ENCODE measurements around the gene RSPRY1.

RSPRY1 gene

GRCh38 chr16:57185945-57186871 is at the start of gene RSPRY1, which contains the start of gene PSME3IP1:
RSPRY1 (plus strand) TSS chr16:57186329; CDS start chr16:57204659, 18,330 bp downstream.
PSME3IP1 (minus strand) TSS chr16:57186039; CDS start chr16:57173854, 12,185 bp downstream.
- peak; percentile 97 to 99 (median 97) for DNase-seq (ENCODE audit: low read depth in 3 of 3)

DNA sequence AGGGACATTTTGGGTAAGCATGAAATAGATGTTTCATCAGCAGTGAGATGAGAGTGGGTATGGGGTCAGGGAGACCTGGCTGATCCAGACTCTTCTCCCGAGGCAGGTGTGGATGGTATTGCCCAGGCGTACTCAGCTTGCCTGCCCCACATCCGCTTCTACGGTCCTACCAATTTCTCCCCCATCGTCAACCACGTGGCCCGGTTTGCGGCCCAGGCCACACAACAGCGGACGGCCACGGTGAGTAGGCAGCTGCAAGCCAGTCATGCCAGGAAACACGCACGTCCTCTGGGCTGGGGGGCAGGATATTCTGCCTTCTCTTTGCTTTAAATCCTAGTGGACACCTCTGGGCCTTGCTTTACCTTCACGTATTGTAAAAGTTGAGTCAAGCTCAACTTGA is 49.1 kb upstream of the RSPRY1 start:
- no peak for DNase-seq (ENCODE audit: low read depth in 3 of 3)

DNA sequence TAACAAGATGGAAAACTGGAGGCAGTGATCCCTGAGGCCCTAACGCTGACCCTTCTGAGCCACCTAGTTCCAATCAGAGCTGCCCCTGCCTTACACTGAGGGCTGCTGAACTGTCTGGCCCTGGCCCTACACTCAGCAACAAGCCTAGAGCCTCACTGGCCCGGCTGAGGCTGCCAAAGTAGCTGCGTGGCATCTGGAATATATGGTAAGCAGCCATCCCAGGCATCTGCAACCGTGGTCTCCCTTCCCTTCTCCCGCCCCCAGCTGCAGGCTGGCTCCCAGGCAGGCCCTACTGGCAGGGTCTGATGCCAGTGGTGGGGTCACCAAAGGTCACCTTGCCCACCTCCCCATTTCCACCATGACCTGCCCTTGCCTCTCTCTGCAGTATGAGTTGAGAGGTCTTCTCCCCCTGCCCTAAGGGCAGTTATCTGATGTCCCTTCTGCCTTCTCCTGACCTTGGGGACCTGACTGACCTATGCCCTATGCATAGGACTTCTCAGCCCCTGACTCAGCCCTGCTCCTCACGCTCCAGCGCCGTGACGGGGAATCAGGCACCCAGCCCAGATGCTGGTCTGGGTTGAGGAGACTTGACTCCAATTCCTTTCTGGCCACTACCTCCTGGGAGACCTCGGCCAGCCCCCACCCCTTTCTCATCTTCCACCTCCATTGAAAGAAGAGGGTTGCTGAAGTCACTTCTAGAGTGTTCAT is 48.4 kb upstream of the RSPRY1 start:
- no peak for DNase-seq (ENCODE audit: low read depth in 3 of 3)

GRCh38 chr16:57138281-57138935 is 47.7 kb upstream of the RSPRY1 start:
- DNase-seq (ENCODE audit: low read depth in 3 of 3) = no peak

DNA sequence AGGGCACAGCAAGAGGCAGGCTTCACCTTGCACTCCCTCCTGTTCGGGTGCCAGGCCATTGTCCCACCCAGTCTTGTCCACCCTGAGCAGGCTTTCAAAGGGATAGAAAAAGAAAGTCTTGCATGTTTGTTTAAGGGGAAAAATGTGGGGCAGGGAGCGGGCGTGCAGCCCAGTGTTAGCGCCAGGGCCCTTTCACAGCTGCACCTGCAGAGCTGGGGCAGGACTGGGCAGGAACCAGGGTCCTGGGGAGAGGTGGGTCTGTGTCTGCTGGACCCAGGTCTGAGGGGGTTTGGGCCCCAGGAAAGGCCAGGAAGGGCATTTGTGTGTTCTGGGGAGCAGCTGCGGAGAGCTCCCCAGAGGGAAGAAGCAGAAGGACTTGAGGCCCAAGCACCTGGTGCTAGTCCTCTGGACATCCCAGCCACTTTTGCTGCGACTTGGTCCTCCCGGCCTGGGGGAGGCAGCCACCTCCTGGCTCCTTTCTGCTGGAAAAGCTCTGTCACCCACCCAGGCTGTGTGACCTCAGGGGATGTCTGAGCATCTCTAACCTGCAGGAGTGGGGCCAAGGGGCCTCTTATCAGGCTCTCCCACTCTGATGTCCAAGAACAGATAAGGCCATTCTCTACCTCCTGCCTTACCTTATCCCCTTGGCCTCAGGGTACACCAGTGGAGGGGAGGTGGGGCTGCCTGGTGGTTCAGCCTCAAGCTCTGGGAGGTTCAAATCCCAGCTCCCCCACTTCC is 45.0 kb upstream of the RSPRY1 start:
- no peak for DNase-seq (ENCODE audit: low read depth in 3 of 3)

GRCh38 chr16:57141822-57142631 is 44.1 kb upstream of the RSPRY1 start:
- DNase-seq (ENCODE audit: low read depth in 3 of 3) = no peak

DNA sequence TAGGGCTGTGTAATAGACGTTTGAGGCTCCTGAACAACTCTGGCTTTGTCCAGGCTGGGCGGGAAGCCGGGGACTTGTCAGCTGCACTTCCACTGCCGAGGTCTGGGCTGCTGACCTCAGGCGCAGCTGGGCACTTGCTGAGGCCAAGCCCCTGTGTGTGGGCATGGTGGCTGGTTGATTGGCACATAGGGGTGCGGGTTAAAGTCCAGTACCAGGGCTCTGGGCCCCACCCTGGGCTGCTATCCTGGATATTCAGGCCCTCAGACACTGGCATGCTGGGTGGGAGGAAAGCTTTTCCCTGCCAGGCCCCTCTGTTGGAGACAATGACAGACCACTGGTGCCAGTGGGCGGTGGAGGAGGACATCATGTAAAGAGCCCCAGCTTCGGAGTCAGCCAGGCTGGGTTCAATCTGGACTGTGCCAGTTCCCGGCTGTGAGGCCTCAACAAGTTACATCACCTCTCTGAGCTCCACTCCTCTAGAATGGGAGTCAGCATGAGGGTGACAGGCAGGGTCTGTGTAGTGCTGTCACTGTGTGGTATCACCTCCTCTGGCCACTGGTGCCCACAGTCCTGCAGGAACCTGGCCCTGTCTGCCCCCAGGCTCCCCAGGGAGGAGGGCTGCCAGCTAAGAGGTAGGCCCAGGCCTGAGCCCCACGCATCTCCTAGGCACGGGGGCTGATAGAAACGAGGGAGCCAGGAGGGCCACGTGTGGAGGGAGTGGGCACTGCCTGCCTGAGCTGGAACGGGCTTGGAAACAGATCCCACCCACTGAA is 42.8 kb upstream of the RSPRY1 start:
- no peak for DNase-seq (ENCODE audit: low read depth in 3 of 3)

DNA sequence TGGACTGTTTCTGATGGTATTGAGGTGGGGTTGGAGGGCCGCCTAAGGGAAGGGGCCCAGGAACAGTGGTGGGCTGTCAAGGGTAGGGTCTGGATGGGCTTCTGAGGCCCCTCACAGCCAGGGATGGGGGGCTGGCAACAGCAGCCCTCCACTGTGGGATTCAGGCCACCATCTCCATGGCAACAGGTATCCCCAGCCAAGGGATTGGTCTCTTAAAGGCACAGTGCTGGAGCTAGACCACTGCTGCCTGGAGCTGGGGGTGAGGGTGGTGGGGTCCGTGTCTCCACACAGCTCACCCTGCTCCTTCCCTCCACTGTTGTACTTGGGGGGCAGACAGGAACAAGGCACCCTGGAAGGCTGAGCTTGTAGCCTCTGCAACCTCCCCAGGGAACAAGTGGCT is 42.1 kb upstream of the RSPRY1 start:
- DNase-seq (ENCODE audit: low read depth in 3 of 3) = no peak

GRCh38 chr16:57145046-57146021 is 40.8 kb upstream of the RSPRY1 start:
- no peak for DNase-seq (ENCODE audit: low read depth in 3 of 3)

- no peak for DNase-seq (ENCODE audit: low read depth in 3 of 3)
These were observed 40.0 kb upstream of the RSPRY1 start for GRCh38 chr16:57146040-57146647.

DNA sequence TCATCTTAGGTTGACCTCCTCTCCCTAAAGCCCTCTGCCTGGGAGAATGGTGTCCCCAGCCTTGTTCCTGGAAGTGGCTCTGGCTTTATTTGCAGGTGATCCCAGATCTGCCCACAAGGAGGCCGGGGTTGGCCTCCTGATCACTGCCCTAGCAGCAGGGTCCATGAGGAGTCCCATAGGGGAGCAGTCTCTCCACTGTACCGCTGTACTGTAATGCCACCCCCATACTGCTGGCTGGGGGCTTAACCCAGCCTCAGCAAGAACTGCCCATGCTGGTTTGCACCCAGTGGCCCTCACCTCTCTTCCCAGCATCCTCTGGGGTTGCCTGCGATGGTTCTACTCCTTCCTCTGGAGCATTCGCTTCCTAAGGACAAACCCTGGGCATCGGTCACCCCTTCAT is 39.4 kb upstream of the RSPRY1 start:
- DNase-seq (ENCODE audit: low read depth in 3 of 3) = no peak

GRCh38 chr16:57147381-57148221 is 38.5 kb upstream of the RSPRY1 start:
- DNase-seq (ENCODE audit: low read depth in 3 of 3) = no peak

DNA sequence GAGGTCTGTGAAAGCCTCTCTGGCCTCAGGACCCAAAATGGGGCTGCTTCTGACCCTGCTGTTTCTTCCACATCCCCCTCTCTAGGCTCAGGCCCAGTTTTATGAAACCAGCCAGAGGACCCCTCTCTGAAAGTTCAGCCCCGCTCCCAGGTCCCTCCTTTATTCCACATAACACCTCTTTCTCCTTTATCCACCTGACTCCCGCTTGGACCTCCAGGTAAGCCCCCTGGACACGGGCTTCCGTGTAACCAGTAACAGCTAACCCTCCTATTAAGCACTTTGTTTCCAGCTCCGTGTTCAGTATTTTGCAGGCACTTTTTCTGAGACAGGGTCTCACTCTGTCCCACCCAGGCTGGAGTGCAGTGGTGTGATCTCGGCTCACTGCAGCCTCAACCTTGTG is 37.6 kb upstream of the RSPRY1 start:
- DNase-seq (ENCODE audit: low read depth in 3 of 3) = no peak

- no peak for DNase-seq (ENCODE audit: low read depth in 3 of 3)
These were observed 36.7 kb upstream of the RSPRY1 start for GRCh38 chr16:57149391-57149790.

- no peak for DNase-seq (ENCODE audit: low read depth in 3 of 3)
These were observed 35.3 kb upstream of the RSPRY1 start for GRCh38 chr16:57150682-57151330.

DNA sequence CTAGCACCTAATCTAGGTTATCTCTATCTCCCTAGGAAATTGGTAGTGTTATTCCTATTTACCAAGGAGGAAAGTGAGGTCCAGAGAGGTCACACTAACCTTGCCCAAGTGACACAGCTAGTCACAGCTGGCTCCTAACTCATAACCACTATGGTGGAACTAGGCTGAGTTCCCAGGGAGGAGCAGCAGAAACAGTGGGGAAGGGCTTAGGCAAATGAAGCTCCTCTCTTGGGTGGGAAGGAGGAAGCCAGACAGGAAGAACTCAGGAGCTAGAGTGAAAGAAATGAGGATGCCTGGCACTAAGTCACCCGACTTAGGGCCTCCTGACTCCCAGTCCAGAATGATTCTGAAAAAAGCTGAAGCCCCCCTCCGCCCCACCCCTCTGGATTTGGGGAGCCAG is 34.8 kb upstream of the RSPRY1 start:
- no peak for DNase-seq (ENCODE audit: low read depth in 3 of 3)
